Caki2 (cell line): ENCODE results near the gene CDC34. TPM values are rescaled to one million over a fixed set of nuclear protein-coding genes. Genes with fewer than 3 reads are reported as not detected.

Experiments used
- DNase-seq: peaks from one replicate; pipeline ENCODE4 v3.0.0-alpha.2; 2015; ENCODE audit warnings: low read depth
- in situ Hi-C: cut with HindIII; loops from 2 replicates; pipeline ENCODE4 v1.10.0; 2016; ENCODE audit warnings: low sequenced_read_pairs, low pct_unique_long_range_greater_than_20kb, mixed read lengths
- total RNA-seq: library from RNA; depleted of rRNA; stranded (reverse); fragments of >200 nt; shearing (Covaris generic); gene quantifications from 2 replicates; pipeline ENCODE4 v1.2.3, GENCODE V29; 2014; ENCODE audit warnings: low replicate concordance

Gene CDC34
- total RNA-seq, 1 experiment from 2014 or later, result 38.4 TPM

DNA sequence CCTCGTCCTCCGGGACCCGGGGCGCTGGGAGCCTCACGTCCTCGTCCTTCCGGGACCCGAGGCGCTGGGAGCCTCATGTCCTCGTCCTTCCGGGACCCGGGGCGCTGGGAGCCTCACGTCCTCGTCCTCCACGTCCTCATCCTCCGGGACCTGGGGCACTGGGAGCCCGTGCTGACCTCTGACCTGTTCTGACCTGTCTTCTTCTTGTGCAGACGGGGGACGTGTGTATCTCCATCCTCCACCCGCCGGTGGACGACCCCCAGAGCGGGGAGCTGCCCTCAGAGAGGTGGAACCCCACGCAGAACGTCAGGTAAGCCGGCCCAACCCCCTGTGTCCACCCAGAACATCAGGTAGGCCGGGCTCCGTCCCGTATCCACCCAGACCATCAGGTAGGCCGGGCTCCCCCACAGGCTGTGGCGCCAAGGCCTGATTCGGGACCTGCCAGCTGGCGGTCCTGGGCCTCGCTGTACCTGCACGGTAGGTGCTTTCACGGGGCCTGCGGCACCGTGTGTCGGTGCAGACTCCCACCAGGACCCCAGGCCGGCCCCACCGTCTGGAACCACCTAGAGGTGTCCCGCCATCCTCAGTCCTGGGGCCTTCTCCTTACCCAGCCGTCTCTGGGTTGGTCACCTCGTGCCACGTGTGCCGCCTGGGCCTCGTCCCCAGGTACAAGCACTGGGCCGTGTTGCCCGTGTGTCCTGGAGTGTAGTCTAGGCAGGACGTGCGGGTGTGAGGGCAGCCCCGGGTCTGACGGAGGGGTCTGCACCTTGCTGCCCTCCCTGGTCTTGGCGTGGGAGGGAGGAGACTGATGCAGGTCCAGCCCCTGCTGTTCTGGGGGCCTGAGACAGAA, 4.7 kb downstream of the CDC34 start:
- DNase-seq, result no peak
- in situ Hi-C loops, result no loop called here

DNA sequence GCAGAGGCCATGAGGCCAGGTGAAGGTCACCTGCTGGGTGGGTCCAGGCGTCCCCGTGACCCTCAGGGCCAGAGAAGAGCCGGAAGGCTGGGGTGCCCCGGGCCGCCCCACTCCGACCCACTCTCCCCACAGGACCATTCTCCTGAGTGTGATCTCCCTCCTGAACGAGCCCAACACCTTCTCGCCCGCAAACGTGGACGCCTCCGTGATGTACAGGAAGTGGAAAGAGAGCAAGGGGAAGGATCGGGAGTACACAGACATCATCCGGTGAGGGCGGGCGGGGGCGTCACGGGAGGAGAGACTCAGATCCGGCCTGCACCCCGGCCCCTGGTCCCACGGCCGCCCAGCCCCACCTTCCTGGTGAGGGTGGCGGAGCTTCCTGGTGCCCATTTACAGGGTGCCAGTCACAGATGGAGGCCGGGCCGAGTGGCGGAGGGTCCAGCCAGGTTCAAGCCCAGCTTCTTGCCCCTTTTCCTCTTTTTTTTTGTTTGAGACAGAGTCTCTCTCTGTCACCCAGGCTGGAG, 5.4 kb downstream of the CDC34 start:
- no peak for DNase-seq
- in situ Hi-C loops, result no loop called here

DNA sequence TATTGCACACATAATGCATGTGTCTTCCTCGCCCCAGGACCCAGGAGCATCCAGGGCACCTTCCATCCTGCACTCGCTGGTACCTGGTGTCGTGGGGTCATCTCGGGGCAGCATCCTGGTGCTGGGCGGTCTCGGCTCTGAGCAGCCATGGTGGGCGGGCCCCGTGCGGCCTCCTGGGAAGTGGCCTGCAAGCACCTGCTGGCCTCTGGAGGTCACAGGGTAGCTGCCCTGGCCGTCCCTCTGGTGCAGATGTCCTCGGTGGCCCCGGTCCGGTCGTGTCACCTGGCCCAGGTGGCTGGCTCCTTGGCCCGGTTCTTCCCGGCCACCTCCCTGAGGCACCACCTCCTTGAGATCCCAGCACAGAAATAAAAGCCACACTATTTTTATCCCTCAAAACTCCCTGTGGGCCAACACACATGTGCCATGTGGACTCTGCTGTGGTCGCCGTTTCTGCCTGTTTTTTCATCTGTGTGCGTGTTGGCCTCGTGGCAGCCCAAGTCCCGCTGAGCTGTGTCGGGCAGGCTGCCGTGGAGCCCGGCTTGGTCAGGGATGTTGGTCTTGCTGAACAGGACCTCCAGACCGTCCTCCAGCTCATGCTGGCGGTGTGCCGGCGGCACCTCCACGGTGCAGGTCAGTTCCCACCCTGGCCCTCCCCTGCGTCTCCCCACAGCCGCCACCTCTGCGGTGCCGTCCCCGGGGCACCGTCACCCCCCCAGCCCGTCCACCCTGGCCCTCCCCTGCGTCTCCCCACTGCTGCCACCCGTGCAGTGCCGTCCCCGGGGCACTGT, 7.3 kb downstream of the CDC34 start:
- in situ Hi-C loops, result no loop called here
- DNase-seq, result no peak

DNA sequence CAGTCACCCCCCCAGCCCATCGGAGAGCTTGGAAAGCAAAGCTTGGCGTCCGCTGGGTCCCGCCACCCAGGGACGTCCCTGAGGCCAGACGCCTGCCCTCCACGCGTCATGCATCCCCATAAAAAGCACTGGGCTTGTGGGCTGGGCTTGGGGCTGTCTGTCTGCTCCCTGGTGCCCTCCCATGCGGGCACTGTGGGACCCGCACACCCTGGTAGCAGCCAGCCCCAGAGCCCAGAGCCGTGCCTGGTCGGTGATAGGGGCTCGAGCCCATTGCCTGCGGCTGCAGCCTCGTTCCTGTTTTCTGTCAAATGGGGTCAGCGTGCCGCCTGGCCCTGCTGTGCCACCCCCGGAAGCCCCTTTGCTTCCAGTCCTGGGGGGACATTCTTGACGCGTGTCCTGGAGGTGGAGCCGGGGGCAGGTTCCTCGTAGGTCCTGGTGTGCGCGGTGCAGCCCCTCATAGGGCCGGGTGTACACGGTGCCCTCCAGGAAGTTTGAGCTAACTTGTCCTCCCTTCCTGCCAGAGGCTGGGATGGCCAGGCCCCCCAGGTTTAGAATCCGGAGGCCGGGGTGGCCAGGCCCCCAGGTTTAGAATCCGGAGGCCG, 8.0 kb downstream of the CDC34 start:
- in situ Hi-C loops, result no loop called here

DNA sequence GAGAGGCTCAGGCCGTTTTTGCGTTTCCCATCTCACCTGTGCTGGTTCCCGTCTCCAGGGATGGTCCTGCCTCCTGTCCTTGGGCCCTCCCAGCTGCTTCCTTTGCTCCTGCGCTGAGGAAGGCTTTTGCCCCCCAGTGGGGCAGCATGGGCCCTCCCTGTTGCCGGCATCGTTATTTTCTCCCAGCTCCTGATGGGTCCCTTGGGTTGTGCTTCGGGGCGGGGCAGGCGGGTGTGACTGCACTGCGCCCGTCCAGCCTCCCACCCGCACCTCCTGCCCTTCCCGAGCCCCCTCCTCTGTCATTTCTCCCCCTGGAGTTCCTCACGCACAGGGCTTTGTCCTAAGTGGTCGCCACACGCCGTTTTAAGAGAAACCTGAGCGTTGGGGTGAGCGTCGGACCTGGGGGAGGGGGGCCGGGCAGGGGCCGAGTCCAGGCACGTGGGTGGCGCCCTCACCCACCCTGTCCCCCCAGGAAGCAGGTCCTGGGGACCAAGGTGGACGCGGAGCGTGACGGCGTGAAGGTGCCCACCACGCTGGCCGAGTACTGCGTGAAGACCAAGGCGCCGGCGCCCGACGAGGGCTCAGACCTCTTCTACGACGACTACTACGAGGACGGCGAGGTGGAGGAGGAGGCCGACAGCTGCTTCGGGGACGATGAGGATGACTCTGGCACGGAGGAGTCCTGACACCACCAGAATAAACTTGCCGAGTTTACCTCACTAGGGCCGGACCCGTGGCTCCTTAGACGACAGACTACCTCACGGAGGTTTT, 9.5 kb downstream of the CDC34 start:
- in situ Hi-C loops, result no loop called here
- no peak for DNase-seq

More for the DNA sequence above, 8.0 kb downstream of the CDC34 start:
- no peak for DNase-seq

DNA sequence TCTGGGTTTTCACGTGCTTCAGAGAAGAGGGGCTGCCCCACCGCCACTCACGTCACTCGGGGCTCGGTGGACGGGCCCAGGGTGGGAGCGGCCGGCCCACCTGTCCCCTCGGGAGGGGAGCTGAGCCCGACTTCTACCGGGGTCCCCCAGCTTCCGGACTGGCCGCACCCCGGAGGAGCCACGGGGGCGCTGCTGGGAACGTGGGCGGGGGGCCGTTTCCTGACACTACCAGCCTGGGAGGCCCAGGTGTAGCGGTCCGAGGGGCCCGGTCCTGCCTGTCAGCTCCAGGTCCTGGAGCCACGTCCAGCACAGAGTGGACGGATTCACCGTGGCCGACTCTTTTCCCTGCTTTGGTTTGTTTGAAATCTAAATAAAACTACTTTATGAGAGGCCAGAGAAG, 10.1 kb downstream of the CDC34 start:
- in situ Hi-C loops, result no loop called here

DNA sequence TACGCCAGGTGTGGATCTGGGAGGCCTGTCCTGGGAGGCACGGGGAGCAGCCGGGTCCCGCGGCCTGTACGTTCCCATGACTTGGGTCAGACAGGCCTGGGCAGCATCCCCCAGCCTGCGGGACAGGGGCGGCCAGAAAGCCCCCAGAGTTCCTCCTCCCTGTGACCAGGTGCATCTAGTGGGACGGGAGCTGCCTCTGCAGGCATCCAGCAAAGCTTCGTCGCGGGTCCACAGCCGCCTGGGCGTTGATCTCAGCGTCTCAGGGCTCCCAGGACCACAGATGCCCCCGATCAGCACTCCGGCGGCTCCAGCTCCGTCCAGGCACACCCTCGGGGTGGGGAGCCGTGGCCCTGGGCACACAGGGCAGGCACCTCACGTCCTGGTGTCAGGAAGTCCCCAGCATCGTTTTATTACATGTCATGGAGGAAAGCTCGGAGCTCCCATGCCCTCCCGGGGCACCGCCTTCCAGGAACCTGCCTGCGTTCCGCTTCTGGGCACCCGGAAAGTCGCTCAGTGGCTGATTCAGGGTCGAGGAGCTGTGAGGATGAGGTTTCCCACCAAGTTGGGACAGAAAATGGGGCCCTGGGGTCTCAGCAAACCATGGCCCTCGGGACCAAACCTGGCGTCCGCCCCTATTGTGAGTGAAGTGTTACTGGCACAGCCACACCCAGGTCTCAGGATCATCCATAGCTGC, 10.8 kb downstream of the CDC34 start:
- DNase-seq, result no peak
- in situ Hi-C loops, result no loop called here

More for the DNA sequence above, 10.1 kb downstream of the CDC34 start:
- no peak for DNase-seq

DNA sequence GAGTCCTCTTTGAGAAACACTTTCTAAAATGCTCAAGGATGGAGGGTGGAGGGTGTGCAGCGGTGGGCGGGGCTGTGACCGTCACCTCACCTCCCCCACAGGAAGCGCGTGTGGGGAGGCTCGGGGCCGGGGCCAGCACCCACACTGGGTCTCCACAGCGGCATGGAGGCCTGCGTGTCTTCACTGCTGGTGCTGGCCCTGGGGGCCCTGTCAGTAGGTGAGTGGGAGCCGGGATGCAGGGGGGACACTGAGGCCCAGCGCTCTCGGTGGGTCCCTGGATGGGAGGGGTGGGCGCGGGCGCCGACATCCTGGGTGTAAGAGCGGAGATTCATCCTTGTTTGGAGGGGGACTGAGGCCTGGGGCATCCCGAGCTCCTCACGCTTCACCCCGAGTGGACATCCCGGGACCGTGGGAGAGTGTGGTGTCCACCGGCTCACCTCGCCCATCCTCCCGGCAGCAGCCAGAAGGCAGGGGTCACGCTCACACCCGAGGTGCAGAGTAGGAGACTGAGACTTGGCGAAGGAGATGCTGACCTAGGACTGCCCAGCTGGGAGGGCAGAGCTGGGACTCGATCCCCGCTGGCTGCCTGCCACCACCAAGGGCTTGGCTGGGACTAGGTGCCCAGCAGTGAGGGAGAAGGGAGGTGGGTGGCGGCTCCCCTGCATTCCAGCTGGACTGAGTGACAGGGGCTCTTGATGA, 12.5 kb downstream of the CDC34 start, which contains the start of gene GZMM:
Gene GZMM (plus strand): TSS at position 144 of the 699 bp plus-strand sequence. CDS start 19 bp downstream, at position 163.
- DNase-seq, result no peak
- in situ Hi-C loops, result no loop called here

DNA sequence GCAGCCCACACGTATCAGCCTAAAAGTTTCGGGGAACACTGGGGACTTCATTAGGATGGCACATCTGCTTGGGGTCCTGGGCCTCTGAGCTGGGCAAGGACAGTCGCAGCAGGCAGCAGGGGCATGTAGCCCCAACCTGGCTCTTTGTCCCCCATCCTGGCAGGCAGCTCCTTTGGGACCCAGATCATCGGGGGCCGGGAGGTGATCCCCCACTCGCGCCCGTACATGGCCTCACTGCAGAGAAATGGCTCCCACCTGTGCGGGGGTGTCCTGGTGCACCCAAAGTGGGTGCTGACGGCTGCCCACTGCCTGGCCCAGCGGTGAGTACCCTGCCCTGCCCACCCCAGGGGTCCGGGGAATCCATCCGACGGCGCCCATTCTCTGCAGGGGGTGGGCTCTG, 15.6 kb downstream of the CDC34 start:
- in situ Hi-C loops, result no loop called here
- DNase-seq, result no peak

DNA sequence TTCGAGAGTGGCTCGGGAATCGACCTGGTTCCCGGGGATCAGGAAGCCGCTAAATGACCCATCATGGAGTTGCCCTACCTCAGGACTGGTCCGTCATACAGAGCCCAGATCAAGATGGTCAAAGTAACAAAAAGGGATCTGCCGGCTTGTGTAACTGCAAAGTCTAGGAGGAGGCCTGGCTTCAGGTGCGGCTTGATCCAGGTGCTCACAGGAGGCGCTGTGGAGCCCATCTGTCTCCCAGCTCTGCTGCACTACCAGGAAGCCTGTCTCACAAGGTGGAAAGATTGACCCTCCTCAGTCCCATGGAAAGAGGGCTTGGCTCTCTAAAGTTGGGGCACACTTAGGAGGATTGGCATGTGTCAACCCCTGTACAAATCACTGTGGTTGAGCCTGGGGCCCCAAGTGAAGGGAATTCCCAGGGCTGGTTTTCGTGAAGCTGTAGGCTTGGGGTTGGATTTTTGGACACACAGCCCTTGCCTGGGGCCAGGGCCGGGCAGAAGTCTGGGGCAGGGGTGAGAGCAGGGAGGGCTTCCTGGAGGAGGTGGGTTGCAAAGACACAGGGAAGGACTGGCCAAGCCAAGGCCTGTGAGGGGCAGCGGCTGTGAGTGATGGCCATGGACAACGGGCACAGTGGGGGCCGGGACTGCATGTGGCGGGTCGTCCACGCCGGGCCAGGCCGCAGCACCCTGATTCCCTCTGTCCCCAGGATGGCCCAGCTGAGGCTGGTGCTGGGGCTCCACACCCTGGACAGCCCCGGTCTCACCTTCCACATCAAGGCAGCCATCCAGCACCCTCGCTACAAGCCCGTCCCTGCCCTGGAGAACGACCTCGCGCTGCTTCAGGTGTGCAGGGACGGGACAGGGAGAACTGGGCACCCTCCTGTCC, 16.5 kb downstream of the CDC34 start:
- DNase-seq, result no peak
- in situ Hi-C loops, result no loop called here

DNA sequence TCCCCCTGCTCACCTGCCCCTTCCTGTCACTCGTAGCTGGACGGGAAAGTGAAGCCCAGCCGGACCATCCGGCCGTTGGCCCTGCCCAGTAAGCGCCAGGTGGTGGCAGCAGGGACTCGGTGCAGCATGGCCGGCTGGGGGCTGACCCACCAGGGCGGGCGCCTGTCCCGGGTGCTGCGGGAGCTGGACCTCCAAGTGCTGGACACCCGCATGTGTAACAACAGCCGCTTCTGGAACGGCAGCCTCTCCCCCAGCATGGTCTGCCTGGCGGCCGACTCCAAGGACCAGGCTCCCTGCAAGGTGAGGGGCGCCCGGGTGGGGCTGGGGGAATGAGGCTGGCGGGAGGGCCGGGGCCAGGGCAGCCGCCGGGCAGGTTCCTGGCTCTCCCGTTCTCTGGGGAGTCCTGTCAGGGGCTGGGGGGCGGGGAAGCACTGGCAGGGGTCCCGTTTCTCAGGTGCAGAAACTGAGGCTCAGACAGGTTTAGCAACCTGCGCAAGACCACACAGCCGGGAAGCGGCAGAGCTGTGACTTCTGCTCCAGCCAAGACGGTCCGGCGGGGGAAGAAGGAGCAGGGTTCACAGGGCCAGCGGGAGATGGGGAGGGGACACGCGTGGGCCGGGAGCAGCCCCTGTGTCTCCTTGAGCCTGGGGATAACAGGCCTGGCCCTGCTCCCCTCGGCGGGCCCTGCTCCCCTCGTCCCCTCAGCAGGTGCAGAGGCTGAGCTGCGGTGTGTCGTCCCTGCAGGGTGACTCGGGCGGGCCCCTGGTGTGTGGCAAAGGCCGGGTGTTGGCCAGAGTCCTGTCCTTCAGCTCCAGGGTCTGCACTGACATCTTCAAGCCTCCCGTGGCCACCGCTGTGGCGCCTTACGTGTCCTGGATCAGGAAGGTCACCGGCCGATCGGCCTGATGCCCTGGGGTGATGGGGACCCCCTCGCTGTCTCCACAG, 17.6 kb downstream of the CDC34 start:
- DNase-seq, result no peak
- in situ Hi-C loops, result no loop called here

DNA sequence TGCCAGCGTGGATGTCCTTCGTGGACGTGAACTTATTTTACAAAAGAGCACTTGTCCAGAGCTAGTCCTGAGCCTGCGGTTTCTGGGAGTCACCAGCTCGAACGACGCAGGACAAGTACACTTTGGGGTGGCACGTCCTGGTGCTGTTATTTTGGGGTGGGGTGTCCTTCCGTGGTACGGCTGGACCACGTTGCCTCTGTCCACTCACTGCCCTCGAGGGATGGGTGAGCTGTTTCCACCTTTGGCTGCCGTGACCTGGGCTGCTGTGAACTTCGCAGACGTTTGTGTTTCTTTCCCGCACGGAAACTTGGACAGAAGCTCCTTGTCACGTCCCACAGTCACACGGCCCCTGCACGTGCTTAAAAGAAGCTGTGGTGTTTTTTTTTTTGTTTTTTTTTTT, 23.3 kb downstream of the CDC34 start:
- DNase-seq, result no peak
- in situ Hi-C loops, result no loop called here

DNA sequence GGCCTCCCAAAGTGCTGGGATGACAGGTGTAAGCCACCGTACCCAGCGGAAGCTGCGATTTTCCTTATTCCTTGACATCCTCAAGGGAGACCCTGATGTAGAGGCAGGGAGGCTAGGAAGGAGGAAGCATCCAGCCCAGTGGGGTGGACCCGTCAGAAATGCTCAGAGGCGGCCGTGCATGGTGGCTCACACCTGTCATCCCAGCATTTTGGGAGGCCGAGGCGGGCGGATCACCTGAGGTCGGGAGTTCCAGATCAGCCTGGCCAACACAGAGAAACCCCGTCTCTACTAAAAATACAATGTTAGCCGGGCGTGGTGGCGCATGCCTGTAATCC, 23.9 kb downstream of the CDC34 start:
- in situ Hi-C loops, result no loop called here
- no peak for DNase-seq

DNA sequence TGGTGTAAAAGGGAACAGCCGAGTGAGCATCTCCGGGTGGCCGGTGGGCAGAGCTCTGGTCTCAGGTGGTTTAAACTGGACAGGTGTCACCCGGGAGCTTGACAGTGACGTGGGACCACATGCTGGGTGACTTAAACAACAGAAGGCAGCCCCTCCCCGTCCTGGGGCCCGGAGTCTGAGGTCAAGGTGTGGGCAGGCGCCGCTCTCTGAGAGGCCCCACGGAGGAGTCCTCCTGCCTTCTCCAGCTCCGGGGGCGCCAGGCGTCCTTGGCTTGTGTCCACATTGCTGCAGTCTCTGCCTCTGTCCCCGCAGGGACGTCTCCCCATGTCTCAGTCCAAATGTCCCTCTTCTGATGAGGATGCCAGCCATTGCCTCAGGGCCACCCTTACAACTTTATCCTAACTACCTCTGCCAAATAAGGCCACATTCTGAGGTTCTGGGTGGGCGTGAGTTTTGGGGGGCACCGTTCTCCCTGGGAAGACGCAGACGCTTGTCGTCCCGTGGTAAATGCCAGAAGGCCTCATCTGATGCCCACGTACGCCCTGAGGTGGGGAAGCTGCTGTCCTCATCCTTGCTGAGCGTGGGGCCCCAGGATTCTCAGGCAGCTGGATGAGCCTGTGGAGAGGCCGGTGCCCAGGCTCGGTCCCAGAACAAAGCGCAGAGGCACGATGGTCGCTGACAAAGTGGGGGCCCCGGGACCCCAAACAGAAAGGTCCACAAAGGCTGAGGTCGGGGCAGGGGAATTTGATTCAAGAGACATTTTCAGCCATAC, 25.2 kb downstream of the CDC34 start:
- no peak for DNase-seq
- in situ Hi-C loops, result no loop called here
